ENCODE measurements around the gene KLHL41.
"Not testable (repeated sequence)": the region's sequence is repeated elsewhere in the genome, so short reads cannot be mapped to it uniquely, and the experiment has no call there.

The KLHL41 gene

DNA sequence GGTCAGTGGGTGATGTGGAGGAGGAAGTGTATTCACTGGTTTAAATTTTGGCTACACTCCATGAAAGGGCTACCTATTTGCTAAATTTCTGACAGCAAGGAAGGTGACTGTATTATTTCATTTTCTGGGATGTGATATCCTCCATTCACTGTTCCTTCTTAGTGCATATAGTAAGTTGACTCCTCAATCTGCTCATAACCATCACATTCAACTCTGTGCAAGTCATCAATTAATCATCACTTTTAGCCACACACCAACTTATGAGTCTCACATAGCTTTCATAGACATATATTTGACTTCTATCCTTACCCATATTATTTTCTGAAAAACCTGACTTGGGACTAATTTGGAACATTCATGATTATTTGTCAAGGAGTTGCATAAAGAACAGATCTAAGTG lies 16.9 kb downstream of the KLHL41 start:
- in situ Hi-C loops (cut with HindIII; ENCODE audit: low sequenced_read_pairs): no loop called here
- no peak for DNase-seq (ENCODE audit: low read depth)
- H3K4me3 ChIP-seq (ENCODE audit: low read depth, low read length): no peak overlapping the region
- TF ChIP-seq, protein P1, sequence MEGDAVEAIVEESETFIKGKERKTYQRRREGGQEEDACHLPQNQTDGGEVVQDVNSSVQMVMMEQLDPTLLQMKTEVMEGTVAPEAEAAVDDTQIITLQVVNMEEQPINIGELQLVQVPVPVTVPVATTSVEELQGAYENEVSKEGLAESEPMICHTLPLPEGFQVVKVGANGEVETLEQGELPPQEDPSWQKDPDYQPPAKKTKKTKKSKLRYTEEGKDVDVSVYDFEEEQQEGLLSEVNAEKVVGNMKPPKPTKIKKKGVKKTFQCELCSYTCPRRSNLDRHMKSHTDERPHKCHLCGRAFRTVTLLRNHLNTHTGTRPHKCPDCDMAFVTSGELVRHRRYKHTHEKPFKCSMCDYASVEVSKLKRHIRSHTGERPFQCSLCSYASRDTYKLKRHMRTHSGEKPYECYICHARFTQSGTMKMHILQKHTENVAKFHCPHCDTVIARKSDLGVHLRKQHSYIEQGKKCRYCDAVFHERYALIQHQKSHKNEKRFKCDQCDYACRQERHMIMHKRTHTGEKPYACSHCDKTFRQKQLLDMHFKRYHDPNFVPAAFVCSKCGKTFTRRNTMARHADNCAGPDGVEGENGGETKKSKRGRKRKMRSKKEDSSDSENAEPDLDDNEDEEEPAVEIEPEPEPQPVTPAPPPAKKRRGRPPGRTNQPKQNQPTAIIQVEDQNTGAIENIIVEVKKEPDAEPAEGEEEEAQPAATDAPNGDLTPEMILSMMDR (IDR thresholded peaks at IDR 0.05; ENCODE audit: low read depth, low read length, missing control alignments): no peak

DNA sequence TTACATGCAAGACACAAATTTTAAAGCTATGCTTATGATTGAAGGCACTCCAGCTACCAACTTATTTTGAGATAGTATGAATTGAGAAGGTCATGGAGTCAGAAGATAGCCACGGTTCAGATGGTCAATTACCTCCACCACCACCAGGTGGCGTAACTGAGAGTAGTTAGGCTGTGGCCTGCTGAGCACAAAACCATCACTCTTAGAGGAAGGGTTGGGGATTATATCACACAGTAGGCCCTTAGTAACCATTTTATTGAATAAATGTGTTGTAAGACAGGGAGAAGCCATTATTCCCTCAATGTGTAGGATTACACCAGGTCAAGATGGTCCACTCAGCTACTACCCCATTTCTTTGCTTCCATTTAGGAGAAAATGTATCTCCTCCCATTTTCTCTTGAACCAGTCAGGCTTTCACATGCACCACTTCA lies 18.8 kb downstream of the KLHL41 start:
- in situ Hi-C loops (cut with HindIII; ENCODE audit: low sequenced_read_pairs): no loop called here
- peak; percentile 26 for DNase-seq (ENCODE audit: low read depth)
- TF ChIP-seq, protein P1 (IDR thresholded peaks at IDR 0.05; ENCODE audit: low read depth, low read length, missing control alignments): peak; percentile 83
- H3K4me3 ChIP-seq (ENCODE audit: low read depth, low read length): no peak overlapping the region

DNA sequence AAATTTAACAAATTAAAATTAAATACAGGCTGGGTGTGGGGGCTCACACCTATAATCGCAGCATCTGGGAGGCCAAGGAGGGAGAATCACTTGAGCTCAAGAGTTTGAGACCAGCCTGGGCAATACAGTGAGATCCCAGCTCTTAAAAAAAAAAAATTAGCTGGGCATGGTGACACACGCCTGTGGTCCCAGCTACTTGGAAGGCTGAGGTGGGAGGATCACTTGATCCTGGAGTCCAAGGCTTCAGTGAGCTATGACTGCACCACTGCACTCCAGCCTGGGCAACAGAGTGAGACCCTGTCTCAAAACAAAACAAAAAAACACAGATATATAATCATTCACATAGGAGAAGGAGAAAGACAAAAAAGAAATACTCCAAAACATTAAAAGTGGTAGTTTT lies 30.0 kb downstream of the KLHL41 start:
- DNase-seq (ENCODE audit: low read depth); in situ Hi-C loops (cut with HindIII; ENCODE audit: low sequenced_read_pairs); H3K4me3 ChIP-seq (ENCODE audit: low read depth, low read length): not testable (repeated sequence)

DNA sequence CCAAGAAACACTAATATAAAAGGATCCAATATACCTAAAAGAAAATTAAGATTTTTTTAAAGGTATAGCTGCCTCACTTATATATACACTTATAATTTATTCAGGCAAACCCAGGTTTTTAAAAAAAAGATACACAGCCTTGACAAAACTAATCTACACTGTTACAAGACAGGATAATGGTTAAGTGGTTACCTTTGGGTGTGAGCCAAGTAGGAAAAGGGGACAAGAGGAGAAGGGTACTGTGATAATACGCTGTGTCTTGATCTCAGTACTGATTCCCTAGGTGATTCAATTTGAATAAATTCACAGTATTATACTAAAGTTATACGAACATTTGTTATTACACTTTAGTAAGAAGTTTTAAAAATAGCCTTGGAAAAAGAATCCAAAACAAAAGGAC lies 30.6 kb downstream of the KLHL41 start:
- TF ChIP-seq, protein P1 (IDR thresholded peaks at IDR 0.05; ENCODE audit: low read depth, low read length, missing control alignments): no peak
- no peak overlapping the region for H3K4me3 ChIP-seq (ENCODE audit: low read depth, low read length)
- no peak for DNase-seq (ENCODE audit: low read depth)
- in situ Hi-C loops (cut with HindIII; ENCODE audit: low sequenced_read_pairs): no loop called here

DNA sequence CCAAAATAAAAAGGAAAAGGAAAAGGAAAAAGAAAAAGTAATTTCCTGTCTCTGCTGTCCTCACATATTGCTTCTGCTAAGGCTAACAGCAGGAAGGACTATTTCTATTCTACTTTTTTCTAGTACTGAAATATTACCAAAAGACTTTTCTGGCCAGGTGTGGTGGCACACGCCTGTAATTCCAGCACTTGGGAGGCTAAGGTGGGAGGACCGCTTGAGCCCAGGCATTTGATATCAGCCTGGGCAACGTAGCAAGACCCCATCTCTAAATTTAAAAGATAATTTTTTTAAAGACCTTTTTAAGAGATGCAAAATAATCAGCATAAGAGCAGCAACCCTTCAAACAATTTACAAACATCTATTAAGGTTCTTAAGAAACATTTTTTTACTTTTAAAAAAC lies 32.9 kb downstream of the KLHL41 start:
- in situ Hi-C loops (cut with HindIII; ENCODE audit: low sequenced_read_pairs): no loop called here
- DNase-seq (ENCODE audit: low read depth): no peak
- TF ChIP-seq, protein P1 (IDR thresholded peaks at IDR 0.05; ENCODE audit: low read depth, low read length, missing control alignments): no peak
- no peak overlapping the region for H3K4me3 ChIP-seq (ENCODE audit: low read depth, low read length)

DNA sequence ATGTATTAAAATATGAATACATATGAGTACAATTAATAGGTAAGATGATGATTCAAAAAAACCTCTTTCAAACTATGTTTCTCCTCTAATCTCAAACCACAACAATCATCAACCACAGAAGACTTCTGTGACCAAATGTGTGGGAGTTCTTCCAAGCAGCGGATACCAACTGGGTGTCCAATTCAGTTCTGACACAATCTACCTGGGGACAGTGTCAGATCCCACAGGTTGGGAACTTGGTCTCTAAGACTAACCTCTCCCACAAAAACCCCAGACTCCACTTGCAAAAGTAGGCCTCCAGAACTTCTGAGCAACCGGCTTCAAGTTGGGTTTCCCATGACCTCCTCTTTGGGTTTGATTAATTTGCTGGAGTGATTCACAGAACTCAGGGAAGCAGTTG lies 37.3 kb downstream of the KLHL41 start:
- DNase-seq (ENCODE audit: low read depth): no peak
- TF ChIP-seq, protein P1 (IDR thresholded peaks at IDR 0.05; ENCODE audit: low read depth, low read length, missing control alignments): no peak
- in situ Hi-C loops (cut with HindIII; ENCODE audit: low sequenced_read_pairs): no loop called here
- H3K4me3 ChIP-seq (ENCODE audit: low read depth, low read length): no peak overlapping the region

DNA sequence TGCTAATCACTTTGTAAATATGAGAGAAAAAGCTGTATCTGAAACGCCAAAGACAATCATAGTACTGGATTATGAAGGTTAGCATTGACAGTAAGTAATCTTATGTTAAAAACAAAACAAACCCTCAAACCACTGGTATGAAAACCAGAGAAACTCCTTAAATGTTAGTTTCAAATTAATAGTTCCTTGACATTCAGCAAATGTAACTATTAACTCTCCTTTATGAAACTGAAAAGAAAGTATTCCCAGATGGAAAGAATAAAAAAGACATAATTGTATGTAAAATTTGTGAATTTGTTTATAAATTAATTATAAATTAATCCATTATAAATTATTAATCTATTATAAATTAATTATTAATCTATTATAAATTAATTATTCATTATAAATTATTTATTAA lies 51.9 kb downstream of the KLHL41 start:
- no peak for DNase-seq (ENCODE audit: low read depth)
- no peak overlapping the region for H3K4me3 ChIP-seq (ENCODE audit: low read depth, low read length)
- in situ Hi-C loops (cut with HindIII; ENCODE audit: low sequenced_read_pairs): no loop called here
- TF ChIP-seq, protein P1 (IDR thresholded peaks at IDR 0.05; ENCODE audit: low read depth, low read length, missing control alignments): no peak

DNA sequence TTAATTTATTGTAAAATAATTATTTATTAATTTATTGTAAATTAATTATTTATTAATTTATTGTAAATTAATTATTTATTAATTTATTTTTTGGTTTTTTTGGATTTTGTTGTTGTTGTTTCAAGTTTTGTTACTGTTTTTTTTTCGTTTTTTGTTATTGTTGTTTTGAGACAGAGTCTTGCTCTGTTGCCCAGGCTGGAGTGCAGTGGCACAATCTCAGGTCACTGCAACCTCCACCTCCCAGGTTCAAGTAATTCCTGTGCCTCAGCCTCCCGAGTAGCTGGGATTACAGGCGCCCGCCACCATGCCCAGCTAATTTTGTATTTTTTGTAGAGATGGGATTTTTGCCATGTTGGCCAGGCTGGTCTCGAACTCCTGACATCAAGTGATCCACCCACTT lies 52.6 kb downstream of the KLHL41 start:
- H3K4me3 ChIP-seq (ENCODE audit: low read depth, low read length); in situ Hi-C loops (cut with HindIII; ENCODE audit: low sequenced_read_pairs): not testable (repeated sequence)

More for the DNA sequence above, 52.6 kb downstream of the KLHL41 start:
- not testable (repeated sequence) for DNase-seq (ENCODE audit: low read depth)
